ENCODE data around the gene AKIP1.
"Not testable (repeated sequence)": the region's sequence is repeated elsewhere in the genome, so short reads cannot be mapped to it uniquely, and the experiment has no call there.

The AKIP1 gene

DNA sequence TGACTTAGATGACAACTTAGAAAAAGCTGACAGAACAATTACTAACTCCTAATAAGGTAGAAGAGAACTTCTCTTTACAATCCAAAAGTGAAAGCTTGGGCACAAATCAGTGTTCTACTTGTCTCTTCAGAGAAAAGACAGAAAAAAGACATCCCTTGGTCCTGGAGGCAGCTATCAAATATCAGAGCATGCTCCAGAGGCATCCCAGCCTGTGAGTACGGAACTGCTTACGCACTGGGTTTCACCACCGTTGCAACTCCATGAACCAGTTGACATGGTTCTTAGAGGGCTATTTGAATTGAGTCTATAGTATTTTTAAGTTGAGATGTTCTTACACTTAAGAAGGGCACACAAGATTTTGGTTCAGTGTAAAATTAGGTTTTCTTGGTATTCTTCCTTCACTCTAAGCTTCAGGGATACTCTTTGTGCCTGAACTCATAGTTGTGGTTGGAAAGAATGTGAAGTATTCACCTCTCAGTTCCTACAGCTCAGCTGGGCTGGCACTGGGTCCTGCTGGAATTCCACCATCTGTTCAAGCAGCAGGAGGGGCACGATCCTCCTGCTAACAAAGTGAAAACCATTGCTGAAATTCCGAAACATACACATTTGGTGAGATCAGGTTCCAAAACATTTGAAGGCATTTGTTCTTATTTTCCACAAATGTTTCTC is 6.3 kb downstream of the AKIP1 start:
- DNase-seq = no peak

DNA sequence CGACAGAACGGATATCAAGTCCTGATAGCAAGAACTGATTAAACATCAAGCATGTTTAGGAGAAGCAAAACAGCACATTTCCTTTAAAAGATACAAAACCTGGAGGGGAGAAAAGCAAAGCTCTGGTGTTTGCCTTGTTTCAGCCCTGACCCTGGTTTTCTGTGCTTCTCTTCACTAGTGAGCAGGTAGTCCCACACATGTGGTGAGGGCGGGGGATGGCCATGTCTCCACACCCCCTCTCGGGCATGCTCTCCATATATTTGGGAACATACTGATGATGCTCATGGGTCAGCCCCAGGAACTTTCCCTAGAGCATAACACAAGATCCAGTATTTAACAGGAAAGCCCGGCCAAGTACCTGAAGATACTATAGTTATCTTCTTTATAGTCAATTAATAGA is 11.7 kb downstream of the AKIP1 start:
- DNase-seq = no peak

DNA sequence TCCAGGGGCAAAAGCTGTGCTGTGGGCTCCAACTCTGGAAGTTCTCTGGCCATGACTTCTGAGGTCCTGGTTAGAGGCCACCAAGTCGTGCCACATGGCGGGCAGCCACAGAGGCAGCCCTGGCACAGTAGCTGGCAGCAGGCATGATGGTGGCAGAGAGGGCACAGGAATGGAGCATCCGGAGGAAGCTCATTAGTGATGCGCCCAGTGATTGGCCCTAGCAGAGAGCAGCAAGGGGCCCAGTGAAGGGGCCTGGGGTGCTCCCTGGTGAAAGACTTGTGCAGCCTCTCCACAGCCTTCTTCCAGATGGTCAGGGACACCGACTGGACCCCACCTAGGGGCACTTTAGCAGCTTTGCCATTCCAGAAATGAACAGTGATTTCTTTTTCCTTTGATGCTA is 14.7 kb downstream of the AKIP1 start:
- DNase-seq = no peak

DNA sequence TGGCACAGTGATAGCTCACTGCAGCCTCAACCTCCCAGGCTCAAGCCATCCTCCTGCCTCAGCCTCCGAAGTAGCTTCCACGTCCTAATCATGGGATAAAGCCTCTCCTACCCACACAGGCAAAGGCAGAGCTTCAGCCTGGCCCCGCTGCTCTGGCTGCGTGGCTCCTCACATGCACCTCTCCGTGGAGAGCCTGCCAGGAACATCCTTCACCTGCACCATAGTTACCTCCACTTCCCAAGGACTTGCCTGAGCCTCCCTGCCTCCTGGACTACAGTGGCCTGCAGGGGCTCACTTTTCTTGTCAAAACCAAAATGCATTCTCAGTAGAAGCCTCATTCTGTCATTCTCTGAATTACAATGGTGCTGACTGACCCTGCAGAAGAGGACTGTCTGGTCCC is 15.2 kb downstream of the AKIP1 start:
- no peak for DNase-seq

DNA sequence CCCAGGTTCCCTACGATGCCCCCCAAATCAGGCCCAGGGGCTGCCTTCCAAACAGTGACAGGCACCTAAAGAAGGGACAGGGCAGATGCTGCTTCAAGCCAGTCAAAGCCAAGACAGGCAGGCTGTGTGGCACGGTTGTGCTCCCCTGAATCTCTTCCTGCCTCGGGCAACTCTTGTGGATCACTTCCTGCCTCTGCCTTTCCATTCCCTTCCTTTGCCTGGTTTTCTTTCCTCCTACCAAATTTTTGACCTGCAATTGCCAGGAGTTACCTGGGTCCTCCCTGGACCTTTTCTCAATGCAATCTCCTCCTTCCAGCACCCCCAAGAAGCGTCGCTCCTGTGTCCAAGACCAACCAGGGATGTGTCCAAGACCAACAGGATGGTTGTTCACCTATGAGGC is 16.2 kb downstream of the AKIP1 start:
- DNase-seq = no peak

DNA sequence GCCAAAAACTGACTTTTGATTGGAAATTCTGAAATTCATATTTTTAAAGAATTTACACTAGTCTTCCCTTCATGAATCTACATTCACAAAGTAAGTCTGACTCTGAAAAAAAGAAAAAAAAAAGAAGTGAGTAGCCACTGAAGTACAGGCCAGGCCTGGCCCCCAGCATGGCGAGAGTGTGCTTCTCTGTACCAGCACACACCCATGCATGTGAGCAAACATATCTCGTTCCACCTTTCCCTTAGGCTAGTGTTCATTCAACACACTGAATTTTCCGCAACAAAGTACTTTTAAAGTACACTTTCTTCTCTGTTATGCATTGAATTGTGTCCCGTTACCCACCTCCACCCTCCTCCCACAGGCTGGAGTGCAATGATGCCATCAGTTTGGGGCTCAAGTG is 17.2 kb downstream of the AKIP1 start:
- DNase-seq = no peak

DNA sequence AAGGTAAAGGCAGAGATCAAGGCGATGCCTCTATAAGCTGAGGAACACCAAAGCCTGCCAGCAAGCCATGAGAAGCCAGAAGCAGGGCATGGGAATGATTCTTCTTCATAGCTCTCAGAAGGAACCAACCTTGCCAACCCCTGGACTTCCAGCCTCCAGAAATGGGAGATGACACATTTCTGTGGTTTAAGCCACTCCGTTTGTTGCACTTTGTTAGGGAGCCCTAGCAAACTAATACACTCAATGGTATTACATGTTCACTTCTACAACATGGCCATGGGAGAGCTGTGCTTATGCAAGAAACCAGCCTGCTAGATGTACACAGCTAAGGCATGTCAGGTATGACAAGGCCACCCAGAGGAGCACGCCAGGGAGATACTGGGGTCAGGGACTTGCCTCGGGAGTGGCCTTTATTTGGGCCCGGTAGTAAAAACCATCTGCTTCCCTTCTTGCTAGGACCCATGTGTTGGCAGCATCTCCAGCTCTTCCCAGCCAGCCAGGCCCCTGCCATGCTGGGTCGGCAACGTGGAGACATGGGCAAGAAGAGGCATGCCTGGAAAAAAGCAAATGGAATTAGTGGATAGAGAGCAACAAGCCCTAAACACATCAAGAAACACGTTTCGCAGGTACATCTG is 18.1 kb downstream of the AKIP1 start:
- DNase-seq = no peak

DNA sequence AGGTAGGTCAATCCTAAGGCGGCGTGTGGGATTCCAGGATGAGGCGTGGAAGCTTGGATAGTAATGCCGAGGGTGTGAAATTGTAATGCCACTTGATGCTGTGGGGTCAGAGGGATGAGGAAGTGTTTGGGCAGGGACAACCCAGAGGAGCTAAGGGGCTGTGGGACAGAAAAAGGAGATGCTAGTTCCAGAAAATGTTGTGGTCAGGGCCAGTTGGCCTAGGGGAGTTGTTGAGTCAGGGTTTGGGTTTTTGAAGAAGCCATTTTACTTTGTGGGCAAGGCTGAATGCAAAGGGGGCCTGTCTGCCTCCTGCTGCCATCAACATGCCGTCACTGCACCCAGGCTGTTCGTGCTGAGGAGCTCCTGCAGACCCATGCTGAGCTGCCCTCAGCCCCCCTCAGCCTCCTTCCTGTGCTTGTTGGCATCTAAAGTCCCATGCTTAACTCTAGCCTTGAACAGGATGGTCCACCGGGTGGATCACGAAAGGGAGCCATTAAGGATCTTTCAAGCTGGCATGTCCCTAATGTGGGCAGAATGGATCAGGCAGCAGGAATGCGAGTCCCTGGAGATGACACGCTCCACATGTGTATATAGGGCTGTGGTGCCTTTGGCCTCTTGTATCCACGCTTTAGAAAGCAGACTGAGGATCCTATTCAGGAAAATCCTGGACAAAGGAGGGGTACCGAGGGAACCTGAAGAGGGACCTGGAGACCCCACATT is 19.6 kb downstream of the AKIP1 start:
- no peak for DNase-seq

DNA sequence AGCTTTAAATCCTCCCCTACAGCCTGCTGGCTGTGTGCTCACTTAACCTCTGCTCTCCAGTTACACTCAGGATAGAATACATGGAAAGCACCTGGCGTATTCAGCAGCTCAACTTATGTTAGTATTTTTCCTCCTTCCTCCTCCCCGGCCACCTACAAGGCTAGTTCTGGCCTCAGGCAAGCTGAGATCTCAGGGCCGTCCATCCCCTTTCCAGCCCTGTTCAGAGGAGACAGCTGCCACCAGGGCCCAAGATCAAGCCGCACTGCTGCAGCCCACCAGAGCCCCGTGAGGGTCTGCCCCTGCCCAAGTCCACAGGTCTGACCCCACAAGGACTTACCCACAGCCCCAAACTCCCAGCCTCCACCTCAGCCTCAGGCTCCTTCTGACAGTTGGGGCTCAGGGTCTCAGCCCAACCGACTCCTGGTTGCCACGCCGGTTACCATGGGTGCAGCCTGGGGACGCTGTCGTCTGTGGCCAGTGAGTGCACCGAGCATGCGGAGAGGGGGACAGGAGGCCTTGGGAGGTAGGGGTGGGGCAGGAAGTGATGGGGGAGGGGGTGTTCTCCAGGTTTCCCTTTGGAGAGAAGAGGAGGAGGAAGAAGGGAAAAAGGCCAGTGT is 21.7 kb downstream of the AKIP1 start, which contains the start of gene C11orf16:
C11orf16 (minus strand) TSS at position 384 of the 617 bp plus-strand sequence. CDS start 639 bp downstream, outside the sequence.
- DNase-seq = no peak

DNA sequence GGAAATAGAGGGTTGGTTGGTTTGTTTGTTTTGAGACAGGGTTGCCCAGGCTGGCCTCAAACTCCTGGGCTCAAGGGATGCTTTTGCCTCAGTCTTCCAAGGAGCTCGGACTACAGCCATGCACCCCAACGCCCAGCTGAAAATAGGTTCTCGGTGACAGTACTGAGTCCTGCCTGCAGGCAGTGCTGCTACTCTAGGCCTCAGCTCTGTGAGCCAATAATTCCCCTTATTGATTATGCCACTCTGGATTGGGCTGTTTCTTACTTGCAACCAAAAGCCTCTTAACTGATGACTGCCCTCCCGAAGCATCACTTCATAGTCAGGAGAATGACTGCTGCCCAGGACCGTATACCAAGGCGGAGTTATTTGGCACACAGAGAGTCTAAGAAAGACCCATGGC is 22.9 kb downstream of the AKIP1 start:
- DNase-seq = no peak

DNA sequence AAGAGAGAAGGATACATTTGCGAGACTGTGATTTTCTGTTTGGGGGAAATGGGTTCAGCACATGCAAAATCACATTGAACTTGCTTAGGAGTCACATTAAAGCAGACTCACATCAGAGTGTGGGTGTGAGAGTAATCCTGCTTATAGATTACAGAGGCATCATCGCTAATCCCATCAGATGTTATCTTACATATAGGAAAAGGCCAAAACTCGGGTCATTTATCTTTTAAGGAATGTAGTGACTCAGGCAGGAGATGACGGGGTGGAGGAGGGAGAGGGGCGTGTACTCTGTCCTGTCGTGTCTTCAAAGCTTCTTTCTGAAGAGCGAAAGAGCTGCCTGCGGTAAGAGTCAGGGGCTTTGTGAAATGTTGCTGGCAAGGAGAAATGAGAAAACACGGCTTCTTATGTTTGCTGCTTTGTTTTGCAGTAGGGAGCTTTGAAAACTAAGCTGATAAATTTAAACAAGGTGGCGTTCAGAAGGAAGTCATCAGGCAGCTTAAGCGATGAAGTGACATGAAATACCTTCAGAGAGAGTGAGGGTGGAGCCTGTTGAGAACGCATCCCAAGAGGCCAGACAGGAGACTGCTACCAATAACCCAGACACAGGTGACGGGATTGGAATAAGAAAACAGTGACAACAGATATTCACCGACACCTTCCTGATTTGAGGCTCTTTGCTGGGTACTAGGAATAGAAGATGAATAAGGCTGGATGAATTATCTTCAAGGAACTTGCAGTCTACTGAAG is 23.9 kb downstream of the AKIP1 start:
- DNase-seq = no peak

DNA sequence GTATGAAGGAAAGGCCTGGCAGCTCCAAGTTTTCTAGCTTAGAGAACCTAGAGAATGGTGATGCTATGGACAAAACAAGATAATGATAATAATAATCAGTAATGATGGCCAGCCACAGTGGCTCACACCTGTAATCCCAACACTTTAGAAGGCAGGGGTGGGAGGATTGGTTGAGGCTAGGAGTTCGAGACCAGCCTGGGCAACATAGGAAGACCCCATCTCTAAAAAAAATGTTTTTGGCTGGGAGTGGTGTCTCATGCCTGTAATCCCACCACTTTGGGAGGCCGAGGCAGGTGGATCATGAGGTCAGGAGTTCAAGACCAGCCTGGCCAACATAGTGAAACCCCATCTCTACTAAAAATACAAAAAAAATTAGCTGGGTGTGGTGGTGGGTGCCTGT is 24.8 kb downstream of the AKIP1 start:
- DNase-seq = not testable (repeated sequence)

DNA sequence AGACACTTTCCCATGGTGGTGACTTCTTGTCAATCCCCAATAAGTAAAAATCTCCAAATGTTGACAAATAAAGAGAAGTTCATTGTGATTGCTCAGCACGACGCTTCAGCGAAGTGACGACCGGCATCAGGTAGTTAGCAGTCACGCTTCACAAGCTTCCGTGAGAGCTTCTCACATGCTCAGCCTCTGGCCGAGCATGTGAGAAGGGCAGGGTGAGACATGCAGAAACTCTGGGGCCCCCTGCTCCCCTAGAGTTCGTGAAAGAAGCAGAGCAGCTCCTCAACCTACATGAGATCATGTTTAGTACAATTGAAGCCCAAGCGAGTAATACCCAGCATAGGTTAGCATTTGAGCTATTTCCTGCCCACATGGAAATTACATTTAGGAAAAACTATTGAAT is 26.2 kb downstream of the AKIP1 start:
- DNase-seq = no peak

DNA sequence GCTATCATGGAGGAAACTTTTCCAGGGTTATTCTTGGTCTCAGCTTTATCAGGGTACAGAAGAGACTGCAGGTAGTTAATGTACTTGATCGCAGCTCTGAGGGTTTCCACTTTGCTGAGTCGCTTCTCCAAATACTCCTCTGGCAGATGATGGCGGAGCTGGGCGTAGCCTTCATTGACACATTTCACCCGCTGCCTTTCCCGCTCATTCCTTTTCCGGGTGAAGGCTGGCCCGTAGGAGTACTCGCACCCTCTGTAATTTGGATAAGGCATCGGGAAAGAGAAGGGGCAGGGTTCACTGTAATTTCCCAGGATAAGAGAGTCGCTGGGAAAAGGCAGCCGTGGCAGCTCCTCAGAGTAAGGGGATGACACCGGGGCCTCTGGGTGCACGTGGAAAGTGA is 26.7 kb downstream of the AKIP1 start:
- no peak for DNase-seq

DNA sequence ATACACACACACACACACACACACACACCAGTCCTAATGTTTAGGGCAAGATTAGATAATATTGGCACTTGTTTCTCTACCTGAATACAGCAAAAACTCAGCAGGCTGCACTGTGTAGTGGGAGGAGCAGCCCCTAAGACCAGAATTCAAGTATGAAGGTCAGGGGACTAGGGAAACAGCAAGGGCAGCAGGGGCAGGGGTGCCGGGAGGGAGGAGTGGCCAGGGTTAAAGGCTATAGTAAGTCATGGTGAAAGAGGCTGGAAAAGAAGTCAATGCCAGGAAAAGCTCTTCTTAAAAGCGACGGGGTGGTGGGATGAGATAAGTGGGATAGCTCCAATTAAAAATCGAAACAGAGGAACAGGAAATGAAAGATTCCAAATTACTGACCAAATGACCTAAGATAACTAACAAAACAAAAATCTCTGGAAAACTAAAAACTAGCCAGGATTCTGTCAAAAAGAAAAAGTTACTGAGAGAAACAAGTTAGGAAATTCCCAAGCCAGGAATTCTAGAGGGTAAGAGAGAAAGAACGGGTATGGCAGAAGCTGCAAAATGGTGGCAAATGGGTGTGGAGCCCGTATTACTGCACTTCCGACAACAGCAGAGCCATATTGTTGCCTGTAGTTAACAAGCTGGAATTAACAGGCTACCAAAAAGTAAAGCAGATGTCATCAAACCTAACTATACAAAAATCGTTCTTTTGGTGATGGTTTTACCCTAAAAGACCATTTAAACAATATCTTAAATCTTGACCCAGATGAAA is 30.5 kb downstream of the AKIP1 start:
- DNase-seq = no peak

DNA sequence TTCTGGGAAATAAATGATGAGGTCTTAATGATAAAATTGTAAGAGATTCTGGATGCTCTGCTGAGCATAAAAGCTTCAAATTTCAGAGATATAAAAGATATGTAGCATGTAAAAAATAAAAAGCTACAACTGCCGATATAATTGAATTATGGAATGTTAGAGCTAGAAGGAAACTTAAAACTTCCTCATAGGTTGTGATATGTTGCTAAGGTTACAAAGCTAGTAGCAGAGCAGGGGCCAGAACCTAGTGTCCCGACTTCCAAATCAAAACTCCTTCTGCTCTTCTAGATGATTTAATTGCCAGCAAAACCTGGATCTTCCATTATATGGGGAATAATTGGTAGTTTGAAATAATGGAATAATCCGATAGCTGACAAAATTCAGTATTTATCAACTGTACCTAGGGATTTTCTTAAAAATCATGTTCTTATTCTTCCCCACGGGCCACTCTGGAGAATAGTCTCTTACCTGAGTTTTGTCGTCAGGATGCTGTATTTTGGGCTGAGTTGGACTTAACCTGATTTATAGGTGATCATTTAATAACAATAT is 31.6 kb downstream of the AKIP1 start, which contains the start of gene ASCL3:
ASCL3 (minus strand) TSS at position 499 of the 549 bp plus-strand sequence. CDS start 4,855 bp downstream, outside the sequence.
- no peak for DNase-seq

DNA sequence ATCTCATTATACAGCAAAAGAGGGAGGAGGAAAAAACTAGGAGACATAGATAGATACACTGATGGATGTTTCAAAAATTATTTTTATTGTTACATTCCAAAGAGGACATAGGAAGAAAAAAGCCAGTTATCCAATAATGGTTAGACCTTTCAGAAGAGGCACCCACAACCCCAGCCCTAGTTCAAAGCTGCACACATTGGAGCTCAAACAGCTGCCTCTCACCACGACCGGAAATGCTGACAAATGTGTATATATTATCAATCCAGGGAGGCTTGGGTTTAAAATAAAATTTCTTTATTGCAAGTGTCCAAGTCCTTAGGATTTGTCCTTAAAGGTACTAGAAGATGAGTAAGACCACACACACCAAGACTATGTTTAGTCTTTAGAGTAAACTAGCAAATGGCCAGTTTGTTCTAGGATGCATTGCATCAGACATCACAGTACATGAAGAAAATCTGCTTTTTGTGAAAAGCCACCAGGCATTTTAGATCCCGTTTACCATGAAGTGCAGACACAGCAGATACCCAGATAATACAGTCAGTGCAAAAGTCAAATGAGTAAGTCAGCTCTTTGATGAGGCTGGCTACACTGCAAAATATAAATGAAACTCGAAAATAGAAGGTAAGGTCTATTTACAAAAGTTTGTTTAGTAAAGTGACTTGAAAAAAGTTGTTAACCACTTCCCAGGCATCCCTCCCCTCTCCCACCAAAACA is 36.4 kb downstream of the AKIP1 start:
- DNase-seq = no peak

DNA sequence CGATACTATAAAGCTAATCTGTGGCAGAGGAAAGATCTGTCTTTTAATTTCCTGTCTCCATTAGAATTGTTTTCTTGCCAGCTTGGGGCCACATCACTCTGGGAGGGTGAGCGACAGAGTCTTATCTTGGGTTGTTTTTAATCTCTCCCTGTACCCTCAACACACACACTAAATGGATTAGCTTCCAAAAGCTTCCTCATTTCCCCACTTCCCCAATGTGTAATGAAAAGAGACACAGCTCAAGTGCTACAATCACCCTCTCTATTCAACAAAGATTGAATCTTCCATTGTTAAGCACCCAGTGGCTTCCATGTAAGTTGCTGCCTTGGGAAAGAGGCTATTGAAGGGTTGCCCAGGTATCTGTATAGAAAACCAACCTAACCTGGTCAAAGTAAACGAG is 37.9 kb downstream of the AKIP1 start:
- no peak for DNase-seq

DNA sequence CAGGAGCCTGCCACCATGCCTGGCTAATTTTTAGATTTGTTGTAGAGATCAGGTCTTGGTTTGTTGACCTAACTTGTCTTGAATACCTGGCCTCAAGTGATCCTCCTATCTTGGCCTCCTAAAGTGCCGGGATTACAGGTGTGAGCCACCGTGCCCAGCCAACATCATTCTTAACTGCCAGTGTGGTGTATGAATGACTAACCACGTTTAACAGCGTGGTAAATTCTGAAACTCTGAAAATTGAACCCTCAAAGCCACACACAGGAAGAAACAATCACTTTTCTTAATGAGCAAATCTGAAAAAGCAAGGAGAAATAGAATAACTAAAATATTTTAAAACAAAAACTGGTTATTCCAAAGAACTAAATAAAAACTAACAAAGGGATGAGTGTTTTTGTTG is 45.9 kb downstream of the AKIP1 start:
- DNase-seq = no peak

DNA sequence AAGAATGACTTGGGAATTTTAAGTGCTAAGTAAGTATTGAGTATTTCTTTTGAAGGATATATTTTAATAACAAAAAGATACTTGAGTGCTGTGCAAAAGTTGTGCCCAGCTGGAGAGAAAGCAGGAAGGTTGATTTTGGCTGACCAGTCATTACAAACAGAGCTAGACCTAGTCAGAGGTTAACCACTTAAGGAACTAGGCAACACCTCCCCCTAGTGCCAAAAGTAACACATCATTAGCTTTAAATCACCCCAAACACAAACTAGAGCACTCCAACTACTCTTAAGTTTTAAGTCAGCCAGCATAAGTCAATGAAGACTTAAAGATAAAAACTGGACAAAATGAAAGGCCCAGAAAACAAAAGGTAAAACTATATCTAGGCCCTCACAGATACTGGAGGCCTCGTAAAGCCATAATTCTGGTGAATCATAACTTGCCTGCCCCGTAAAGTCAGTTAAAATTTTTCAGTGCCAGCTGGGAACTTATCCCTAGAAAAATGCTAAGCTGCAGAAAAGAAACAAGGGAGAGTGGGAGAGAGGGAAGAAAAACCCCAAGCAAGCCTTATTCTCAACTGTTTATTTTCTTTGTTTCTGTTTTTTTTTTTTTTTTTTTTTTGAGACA is 48.7 kb downstream of the AKIP1 start:
- DNase-seq = no peak

DNA sequence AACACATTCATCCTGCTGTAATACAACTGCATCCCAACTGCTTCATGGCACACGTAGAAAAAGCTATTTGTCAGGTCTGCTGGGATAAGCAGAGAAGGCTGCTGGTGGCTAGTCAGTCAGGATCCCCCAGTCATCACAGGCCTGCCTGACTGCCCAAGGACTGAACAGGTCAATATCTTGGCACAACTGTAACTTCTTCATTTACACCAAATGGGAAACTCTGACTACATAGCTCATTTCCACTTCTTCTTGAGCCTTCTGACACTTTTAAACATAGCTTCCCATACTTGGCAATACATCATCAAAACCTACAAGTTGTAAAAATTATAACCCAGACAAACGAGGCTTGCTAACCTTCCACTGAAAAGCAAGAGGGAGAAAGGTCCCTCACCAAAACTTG is 50.4 kb downstream of the AKIP1 start:
- no peak for DNase-seq

All from NCI-H2107 (cell line).